B cell (primary cell): Measurements from ENCODE around the gene SFMBT2. TPM values are rescaled to one million over a fixed set of nuclear protein-coding genes. Genes with fewer than 3 reads are reported as not detected.
A peak's percentile ranks its signal among the peaks of the same experiment; 100 is the strongest.

ENCODE experiments used
- ATAC-seq: fragments of 200-7000 bp; cut with Tn5 transposase; one replicate; pipeline ENCODE4 v1.10.0; 2021; ENCODE audit warnings: low read depth, mild to moderate bottlenecking, moderate number of reproducible peaks, moderate library complexity
- CTCF ChIA-PET: fragments of 350-600 bp; sonication (Branson Sonifier 250); formaldehyde crosslinking; loops from one replicate; lab custom pipeline; 2021; ENCODE audit warnings: antibody characterized with exemption, inconsistent platforms; lab: Charles Lee
- POLR2A ChIA-PET: fragments of 350-600 bp; sonication (Branson Sonifier 250); formaldehyde crosslinking; loops from one replicate; lab custom pipeline; 2021; ENCODE audit warnings: antibody characterized with exemption; lab: Charles Lee
- DNase-seq: peaks from one replicate; pipeline ENCODE4 v3.0.0; 2013
- H2AFZ ChIP-seq: 2 replicates; pipeline ENCODE4 v1.6.1; 2012; ENCODE audit warnings: mild to moderate bottlenecking, low read depth, low read length; ENCODE audit not compliant: insufficient read depth, poor library complexity, severe bottlenecking
- H3K27ac ChIP-seq, 2 donors: 1 replicate in 1 of 2; 2 replicates in 1 of 2; pipeline ENCODE4 v1.5.1; 2012 to 2013; ENCODE audit warnings: low read length in 2 of 2, mild to moderate bottlenecking in 2 of 2, moderate library complexity in 1 of 2
- H3K27me3 ChIP-seq, 4 experiments: fragments of 200-600 bp in 1 of 4; sonication (generic) in 1 of 4; replicated peaks in 1 of 4; 1 replicate in 2 of 4; 2 replicates in 2 of 4; pipeline versions ENCODE4 v1.6.1 to v1.7.0; 2013 to 2016; ENCODE audit warnings: low read length in 3 of 4, mild to moderate bottlenecking in 2 of 4, mixed read lengths in 1 of 4, moderate library complexity in 1 of 4; ENCODE audit not compliant: insufficient read depth in 4 of 4, control insufficient read depth in 3 of 4; ENCODE audit errors: control extremely low read depth in 1 of 4
- H3K36me3 ChIP-seq, 2 experiments: replicated peaks in 1 of 2; 1 replicate in 1 of 2; 2 replicates in 1 of 2; pipeline versions ENCODE4 v1.6.1 to v1.7.1; 2013; ENCODE audit warnings: low read length in 1 of 2; ENCODE audit not compliant: insufficient read depth in 2 of 2, control insufficient read depth in 1 of 2; ENCODE audit errors: control extremely low read depth in 1 of 2, extremely low read depth in 1 of 2
- H3K4me1 ChIP-seq, 2 donors: fragments of 200-600 bp in 1 of 2; sonication (generic) in 1 of 2; 1 replicate in 1 of 2; 2 replicates in 1 of 2; pipeline versions ENCODE4 v1.5.1 to v1.6.1; 2013 to 2017; ENCODE audit warnings: low read length in 2 of 2; ENCODE audit not compliant: control insufficient read depth in 2 of 2, insufficient read depth in 2 of 2
- H3K4me2 ChIP-seq: replicated peaks from 2 replicates; pipeline ENCODE3; 2012; ENCODE audit warnings: mild to moderate bottlenecking, low read depth, low read length; ENCODE audit not compliant: poor library complexity, severe bottlenecking
- H3K4me3 ChIP-seq, 5 experiments: fragments of 200-600 bp in 1 of 5; sonication (generic) in 1 of 5; 1 replicate in 3 of 5; 2 replicates in 2 of 5; pipeline versions ENCODE4 v1.5.1 to v1.7.0; 2011 to 2016; ENCODE audit warnings: low read length in 4 of 5, mild to moderate bottlenecking in 4 of 5, low read depth in 2 of 5, control low read depth in 1 of 5, moderate library complexity in 1 of 5; ENCODE audit not compliant: insufficient read depth in 1 of 5; ENCODE audit errors: control extremely low read depth in 1 of 5, extremely low read depth in 1 of 5
- H3K79me2 ChIP-seq: fragments of 200-600 bp; sonication (generic); one replicate; pipeline ENCODE4 v1.6.0; 2016; ENCODE audit warnings: low read length; ENCODE audit not compliant: control insufficient read depth, insufficient read depth
- H3K9ac ChIP-seq: fragments of 200-600 bp; sonication (generic); 2 replicates; pipeline ENCODE4 v1.6.1; 2017; ENCODE audit warnings: mild to moderate bottlenecking, low read length, moderate library complexity
- H3K9me3 ChIP-seq, 3 donors: one replicate each; pipeline versions ENCODE4 v1.6.1 to v1.7.1; 2013; ENCODE audit warnings: low read length in 2 of 3; ENCODE audit not compliant: control insufficient read depth in 2 of 3, insufficient read depth in 1 of 3; ENCODE audit errors: control extremely low read depth in 1 of 3
- H4K20me1 ChIP-seq: 2 replicates; pipeline ENCODE4 v1.6.0; 2012; ENCODE audit warnings: mild to moderate bottlenecking, low read length; ENCODE audit not compliant: insufficient read depth, control insufficient read depth, poor library complexity, severe bottlenecking
- H3K27ac Mint-ChIP-seq: one replicate; pipeline ENCODE4 v1.8.0; 2021; ENCODE audit warnings: mixed read lengths
- H3K27me3 Mint-ChIP-seq: one replicate; pipeline ENCODE4 v1.8.0; 2021; ENCODE audit warnings: mixed read lengths
- H3K4me1 Mint-ChIP-seq: one replicate; pipeline ENCODE4 v1.8.0; 2021; ENCODE audit warnings: mixed read lengths
- H3K4me3 Mint-ChIP-seq: one replicate; pipeline ENCODE4 v1.8.0; 2021; ENCODE audit warnings: mixed read lengths
- H3K9me3 Mint-ChIP-seq: one replicate; pipeline ENCODE4 v1.8.0; 2022; ENCODE audit warnings: mixed read lengths; ENCODE audit not compliant: insufficient read depth
- EZH2 ChIP-seq: IDR thresholded peaks from 2 replicates; pipeline ENCODE4 v1.6.1; 2012; ENCODE audit warnings: borderline replicate concordance, low read depth, mild to moderate bottlenecking, moderate library complexity, low read length; ENCODE audit not compliant: insufficient read depth, poor library complexity, severe bottlenecking
- WGBS: methylation state at CpG from one replicate; pipeline ENCODE4 v1.1.5; 2013; ENCODE audit warnings: missing lambda C conversion rate; ENCODE audit not compliant: insufficient coverage; 5-methylcytosine and 5-hydroxymethylcytosine counted together
- intact Hi-C: fragments of 100-400 bp; cut with micrococcal nuclease; formaldehyde crosslinking; loops from one replicate; pipeline ENCODE4 v1.10.0; 2022
- polyA plus RNA-seq: library from polyadenylated mRNA; depleted of rRNA; stranded (reverse); fragments of >200 nt; gene quantifications from 2 replicates; pipeline ENCODE4 v1.2.3, GENCODE V29; 2012
- total RNA-seq, 2 donors: library from RNA; stranded (reverse); fragments of 120-200 nt in 1 of 2; gene quantifications; 1 replicate in 1 of 2; 2 replicates in 1 of 2; pipeline versions ENCODE4 v1.2.3 to v1.2.4, GENCODE V29; 2013 to 2022
- TF ChIP-seq, protein P1 (sequence below): fragments of 200-600 bp; IDR thresholded peaks from one replicate; pipeline ENCODE4 v1.8.0; 2022; ENCODE audit warnings: antibody characterized with exemption, mild to moderate bottlenecking

Gene SFMBT2
- total and polyA plus RNA-seq, 2 donors (not counting 1 experiment from before 2014, with no cell fraction given): 2.3 to 24.0 TPM

DNA sequence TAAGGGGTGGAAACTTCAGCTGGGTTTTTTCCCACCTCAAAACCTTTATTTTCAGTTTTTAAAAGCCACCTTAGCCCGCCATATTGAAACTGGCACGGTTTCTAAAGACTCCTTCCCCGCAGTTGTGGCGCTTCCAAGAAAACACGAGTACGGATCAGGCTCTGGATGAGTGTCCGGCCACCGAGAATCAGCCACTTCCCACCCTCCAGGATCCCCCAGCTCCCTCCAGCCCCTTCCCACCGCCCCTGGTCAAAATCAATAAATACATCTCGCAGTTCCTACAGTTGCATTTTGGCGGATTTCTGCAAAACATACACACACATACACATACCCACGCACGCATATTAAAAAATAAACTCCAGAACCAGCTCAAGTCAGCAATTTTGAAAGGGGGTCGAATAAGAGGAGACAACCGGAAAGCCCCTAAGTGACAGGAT is 1.1 kb downstream of the SFMBT2 start:
- Mint-ChIP-seq H3K4me1 (peaks cover 43% of the 10 kb centered on the region), H3K9me3 (no peaks in the 10 kb centered on the region), H3K27ac (peak overlapping the region; percentile 80), H3K4me3 (peak overlapping the region; percentile 93), H3K27me3 (peaks cover 10% of the 10 kb centered on the region)
- TF ChIP-seq EZH2: no peak
- TF ChIP-seq, protein P1, sequence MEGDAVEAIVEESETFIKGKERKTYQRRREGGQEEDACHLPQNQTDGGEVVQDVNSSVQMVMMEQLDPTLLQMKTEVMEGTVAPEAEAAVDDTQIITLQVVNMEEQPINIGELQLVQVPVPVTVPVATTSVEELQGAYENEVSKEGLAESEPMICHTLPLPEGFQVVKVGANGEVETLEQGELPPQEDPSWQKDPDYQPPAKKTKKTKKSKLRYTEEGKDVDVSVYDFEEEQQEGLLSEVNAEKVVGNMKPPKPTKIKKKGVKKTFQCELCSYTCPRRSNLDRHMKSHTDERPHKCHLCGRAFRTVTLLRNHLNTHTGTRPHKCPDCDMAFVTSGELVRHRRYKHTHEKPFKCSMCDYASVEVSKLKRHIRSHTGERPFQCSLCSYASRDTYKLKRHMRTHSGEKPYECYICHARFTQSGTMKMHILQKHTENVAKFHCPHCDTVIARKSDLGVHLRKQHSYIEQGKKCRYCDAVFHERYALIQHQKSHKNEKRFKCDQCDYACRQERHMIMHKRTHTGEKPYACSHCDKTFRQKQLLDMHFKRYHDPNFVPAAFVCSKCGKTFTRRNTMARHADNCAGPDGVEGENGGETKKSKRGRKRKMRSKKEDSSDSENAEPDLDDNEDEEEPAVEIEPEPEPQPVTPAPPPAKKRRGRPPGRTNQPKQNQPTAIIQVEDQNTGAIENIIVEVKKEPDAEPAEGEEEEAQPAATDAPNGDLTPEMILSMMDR: no peak
- peaks cover 55% of the 10 kb centered on the region for H3K79me2 ChIP-seq
- peak overlapping the region; percentile 58 to 85 (median 75) for H3K4me3 ChIP-seq
- peaks cover 4% of the 10 kb centered on the region for H4K20me1 ChIP-seq
- H2AFZ ChIP-seq: peak overlapping the region; percentile 82
- ChIA-PET CTCF (interaction anchor here (0.9 to 6.5 kb wide), 10 partner anchors 116 to 495 kb away, joined by 3 to 51 read pairs (median 6); no protein-coding TSS in a partner anchor), POLR2A (interaction anchor here (0.7 to 1.2 kb wide), 3 partner anchors 39 to 576 kb away, joined by 3 to 4 read pairs (median 3); no protein-coding TSS in a partner anchor)
- H3K27ac ChIP-seq: no peak overlapping the region
- H3K36me3 ChIP-seq: peaks cover 0 to 1% of the 10 kb centered on the region in 2 experiments
- H3K4me2 ChIP-seq: peak overlapping the region; percentile 99
- peaks cover 0 to 21% (median 11%) of the 10 kb centered on the region in 4 experiments for H3K27me3 ChIP-seq
- peak overlapping the region; percentile 64 for H3K9ac ChIP-seq
- WGBS: 0% methylated on average over 11 of the region's 15 CpGs
- peaks cover 20 to 35% of the 10 kb centered on the region in 2 donors for H3K4me1 ChIP-seq
- peaks cover 0 to 6% (median 0%) of the 10 kb centered on the region in 3 donors for H3K9me3 ChIP-seq
- DNase-seq: no peak
- no peak for ATAC-seq
- intact Hi-C loops: loop anchor here (2.0 to 5.0 kb wide), 4 partner anchors 38 to 1727 kb away; partner anchors contain the start of gene TASOR2
